HCT116 (cell line): ENCODE results near the gene HLA-DMA. TPM values are rescaled to one million over a fixed set of nuclear protein-coding genes. Genes with fewer than 3 reads are reported as not detected.
A peak's percentile ranks its signal among the peaks of the same experiment; 100 is the strongest.

Experiments used
- ATAC-seq: fragments of 200-7000 bp; cut with Tn5 transposase; 2 replicates; pipeline ENCODE4 v1.9.1; 2020; ENCODE audit warnings: mild to moderate bottlenecking, moderate library complexity
- BruUV-seq: library from RNA; stranded (reverse); fragments of 400-500 nt; replicated peaks from 2 replicates; lab custom pipeline; 2021; lab: Mats Ljungman, UMichigan
- CTCF ChIA-PET: fragments of 300-600 bp; sonication (Branson Sonifier 250); formaldehyde crosslinking; loops from one replicate; lab custom pipeline; 2021; ENCODE audit warnings: antibody characterized with exemption; lab: Charles Lee
- POLR2A ChIA-PET: fragments of 300-600, 350-600 bp; sonication (Branson Sonifier 250); formaldehyde crosslinking; loops from one replicate; lab custom pipeline; 2021; ENCODE audit warnings: antibody characterized with exemption; lab: Charles Lee
- RAD21 ChIA-PET, 2 experiments: fragments of 300-600 bp; sonication (Branson Sonifier 250); formaldehyde crosslinking; loops; one replicate each; lab custom pipeline; 2023; ENCODE audit warnings: low total read pairs in 2 of 2; ENCODE audit not compliant: uncharacterized antibody in 2 of 2, unreplicated experiment in 2 of 2, low non-redundant PET in 1 of 2; lab: Charles Lee
- DNase-seq: peaks from one replicate; pipeline ENCODE4 v3.0.0-alpha.2; 2010; ENCODE audit warnings: low read depth, low spot score
- H2AFZ ChIP-seq: fragments of 200-600 bp; shearing (Covaris generic), sonication (generic); 2 replicates; pipeline ENCODE4 v1.6.1; 2017; ENCODE audit warnings: low read depth, mixed run types, mixed read lengths, antibody characterized with exemption, low read length; ENCODE audit not compliant: poor library complexity, severe bottlenecking
- H3K27ac ChIP-seq: 2 replicates; pipeline ENCODE4 v1.5.1; 2012; ENCODE audit warnings: low read depth, low read length
- H3K27me3 ChIP-seq: fragments of 200-600 bp; sonication (generic); 2 replicates; pipeline ENCODE4 v1.6.1; 2016; ENCODE audit warnings: mixed run types, low read length, mixed read lengths; ENCODE audit not compliant: insufficient read depth
- H3K36me3 ChIP-seq, 2 experiments: fragments of 200-500 bp in 1 of 2; fragments of 200-600 bp in 1 of 2; sonication (Bioruptor generic) in 1 of 2; sonication (generic) in 1 of 2; 2 replicates each; pipeline versions ENCODE4 v1.5.1 to v1.6.1; 2014 to 2016; ENCODE audit warnings: low read length in 2 of 2, inconsistent platforms in 1 of 2, mixed read lengths in 1 of 2, mixed run types in 1 of 2; ENCODE audit not compliant: insufficient read depth in 2 of 2, control insufficient read depth in 1 of 2
- H3K4me1 ChIP-seq, 2 experiments: fragments of 200-600 bp in 1 of 2; sonication (generic) in 1 of 2; 2 replicates each; pipeline versions ENCODE4 v1.5.1 to v1.6.1; 2012 to 2017; ENCODE audit warnings: low read length in 2 of 2, inconsistent platforms in 1 of 2, mild to moderate bottlenecking in 1 of 2, mixed read lengths in 1 of 2, mixed run types in 1 of 2, moderate library complexity in 1 of 2; ENCODE audit not compliant: insufficient read depth in 2 of 2, control insufficient read depth in 1 of 2
- H3K4me2 ChIP-seq: fragments of 200-600 bp; sonication (generic); 2 replicates; pipeline ENCODE4 v1.6.1; 2017; ENCODE audit warnings: mixed run types, low read length, mixed read lengths
- H3K4me3 ChIP-seq, 2 experiments: fragments of 200-600 bp in 1 of 2; sonication (generic) in 1 of 2; replicated peaks in 1 of 2; 2 replicates each; pipeline ENCODE4 v1.5.1; 2011 to 2016; ENCODE audit warnings: low read length in 2 of 2, control low read depth in 1 of 2, low read depth in 1 of 2, mild to moderate bottlenecking in 1 of 2, mixed read lengths in 1 of 2, mixed run types in 1 of 2
- H3K79me2 ChIP-seq: fragments of 200-600 bp; sonication (generic); 2 replicates; pipeline ENCODE4 v1.6.1; 2017; ENCODE audit warnings: mild to moderate bottlenecking, mixed run types, low read length, moderate library complexity, mixed read lengths; ENCODE audit not compliant: insufficient read depth
- H3K9ac ChIP-seq: fragments of 200-600 bp; sonication (generic); 2 replicates; pipeline ENCODE4 v1.6.1; 2016; ENCODE audit warnings: low read length, mixed read lengths
- H3K9me2 ChIP-seq: fragments of 200-600 bp; sonication (generic), shearing (Covaris generic); 2 replicates; pipeline ENCODE4 v1.6.1; 2017; ENCODE audit warnings: mixed run types, mild to moderate bottlenecking, moderate library complexity; ENCODE audit not compliant: insufficient read depth
- H3K9me3 ChIP-seq, 2 experiments: fragments of 200-500 bp in 1 of 2; fragments of 200-600 bp in 1 of 2; sonication (Bioruptor generic) in 1 of 2; sonication (generic) in 1 of 2; 2 replicates each; pipeline ENCODE4 v1.6.1; 2014 to 2017; ENCODE audit warnings: low read length in 2 of 2, mixed read lengths in 2 of 2, inconsistent platforms in 1 of 2, low read depth in 1 of 2, mild to moderate bottlenecking in 1 of 2, mixed run types in 1 of 2, moderate library complexity in 1 of 2; ENCODE audit not compliant: control insufficient read depth in 1 of 2, insufficient read depth in 1 of 2
- H4K20me1 ChIP-seq: fragments of 200-600 bp; sonication (generic), shearing (Covaris generic); 2 replicates; pipeline ENCODE4 v1.6.1; 2017; ENCODE audit warnings: mixed run types, mild to moderate bottlenecking, moderate library complexity; ENCODE audit not compliant: insufficient read depth
- CTCF ChIP-seq, 3 experiments: fragments of 200-600 bp in 1 of 3; sonication (generic) in 1 of 3; IDR thresholded peaks in 2 of 3; conservative IDR thresholded peaks in 1 of 3; 2 replicates each; pipeline ENCODE4 v1.5.1; 2012 to 2017; ENCODE audit warnings: low read depth in 2 of 3, low read length in 2 of 3, antibody characterized with exemption in 1 of 3, borderline replicate concordance in 1 of 3, control low read depth in 1 of 3, mild to moderate bottlenecking in 1 of 3, mixed read lengths in 1 of 3, mixed run types in 1 of 3, moderate library complexity in 1 of 3; ENCODE audit not compliant: insufficient read depth in 1 of 3
- FOSL1 ChIP-seq: IDR thresholded peaks from 2 replicates; pipeline ENCODE4 v1.6.1; 2012; ENCODE audit warnings: low read depth
- POLR2AphosphoS5 ChIP-seq: IDR thresholded peaks from 2 replicates; pipeline ENCODE4 v1.6.1; 2011; ENCODE audit warnings: mild to moderate bottlenecking, low read depth, low read length, moderate library complexity
- intact Hi-C: fragments of 100-400 bp; cut with micrococcal nuclease; formaldehyde crosslinking; loops from 2 replicates; pipeline ENCODE4 v1.10.0; 2022
- total RNA-seq: library from RNA; stranded (reverse); gene quantifications from one replicate; pipeline ENCODE4 v1.2.1, GENCODE V29; 2021; ENCODE audit not compliant: unreplicated experiment

The HLA-DMA gene
- total RNA-seq, 1 experiment from 2014 or later: 12.1 TPM

GRCh38 chr6:32967151-32968091 lies 14.5 kb upstream of the HLA-DMA start:
- DNase-seq (peak; percentile 73), ATAC-seq (no peak)
- Histone ChIP-seq H3K9me3 (no peaks in the 10 kb centered on the region), H3K36me3 (peaks cover 0 to under 1% of the 10 kb centered on the region in 2 experiments; a peak in 1 of 4 replicates), H4K20me1 (no peaks in the 10 kb centered on the region; the same call in 1 of the 2 replicates), H3K27ac (peak overlapping the region; percentile 97), H3K4me3 (peak overlapping the region; percentile 82 to 92), H3K27me3 (no peaks in the 10 kb centered on the region), H3K9me2 (no peaks in the 10 kb centered on the region), H3K9ac (peak overlapping the region; percentile 92), H2AFZ (no peak overlapping the region), H3K79me2 (peaks cover 64% of the 10 kb centered on the region), H3K4me1 (peaks cover 10 to 45% of the 10 kb centered on the region in 2 experiments), H3K4me2 (peak overlapping the region; percentile 84)
- BruUV-seq: no TSS peak
- intact Hi-C loops: loop anchor here (1.0 to 5.0 kb wide), 2 partner anchors 14 to 80 kb away; partner anchors contain the start of gene HLA-DMA
- ChIA-PET POLR2A (interaction anchor here (0.6 to 8.1 kb wide), 4 partner anchors 12 to 28 kb away, joined by 4 to 227 read pairs (median 98); partner anchors contain the start of genes HLA-DMA and HLA-DMB), CTCF (interaction anchor here (1.2 to 7.8 kb wide), 5 partner anchors 10 to 99 kb away, joined by 3 to 73 read pairs (median 6); partner anchors contain the start of gene HLA-DMA), RAD21 (interaction anchor here in 1 of 2 experiments (1.6 kb wide), 1 partner anchor 17 kb away, joined by 4 read pairs; no protein-coding TSS in a partner anchor)
- no peak for TF ChIP-seq FOSL1
- TF ChIP-seq CTCF (IDR thresholded peaks at IDR 0.05 in 2 of 3, conservative IDR thresholded peaks at IDR 0.05 in 1 of 3; ENCODE audit: borderline replicate concordance in 1 of 3, insufficient read depth in 1 of 3, low read depth in 2 of 3, low read length in 2 of 3): peak in 2 of 3 experiments; percentile 65 to 68; a peak in 4 of 6 replicates
- peak; percentile 76; the same call in 1 of the 2 replicates for TF ChIP-seq POLR2AphosphoS5
